T-cell (primary cell): Measurements from ENCODE around the gene DDX25. TPM values are rescaled to one million over a fixed set of nuclear protein-coding genes. Genes with fewer than 3 reads are reported as not detected.
A peak's percentile ranks its signal among the peaks of the same experiment; 100 is the strongest.

Experiments used
- ATAC-seq, 4 experiments: fragments of 200-7000 bp in 3 of 4; fragments of 150-1000 bp in 1 of 4; cut with Tn5 transposase; replicated peaks in 1 of 4; 1 replicate in 3 of 4; 2 replicates in 1 of 4; pipeline ENCODE4 v1.10.0; 2021; ENCODE audit warnings: moderate library complexity in 3 of 4, mild to moderate bottlenecking in 2 of 4, moderate number of reproducible peaks in 1 of 4
- CTCF ChIA-PET, 2 donors: fragments of 300-600 bp; sonication (Branson Sonifier 250); formaldehyde crosslinking; loops; one replicate each; lab custom pipeline; 2022; ENCODE audit warnings: antibody characterized with exemption in 2 of 2; lab: Charles Lee
- POLR2A ChIA-PET, 2 donors: fragments of 300-600 bp; sonication (Branson Sonifier 250); formaldehyde crosslinking; loops; one replicate each; lab custom pipeline; 2022; ENCODE audit warnings: antibody characterized with exemption in 2 of 2; lab: Charles Lee
- DNase-seq, 35 experiments: peaks; one replicate each; pipeline versions ENCODE4 v3.0.0 to v3.0.0-alpha.2; 2013 to 2023
- H3K27ac ChIP-seq: one replicate; pipeline ENCODE4 v1.5.1; 2013; ENCODE audit warnings: low read length
- H3K27me3 ChIP-seq, 2 experiments: replicated peaks in 1 of 2; 1 replicate in 1 of 2; 2 replicates in 1 of 2; pipeline versions ENCODE4 v1.6.1 to v1.7.0; 2013; ENCODE audit warnings: low read length in 1 of 2, mixed read lengths in 1 of 2; ENCODE audit not compliant: control insufficient read depth in 2 of 2, insufficient read depth in 2 of 2; ENCODE audit errors: extremely low read depth in 1 of 2
- H3K36me3 ChIP-seq, 2 donors: 1 replicate in 1 of 2; 2 replicates in 1 of 2; pipeline versions ENCODE4 v1.6.1 to v1.7.0; 2013; ENCODE audit warnings: low read length in 1 of 2; ENCODE audit not compliant: control insufficient read depth in 2 of 2, insufficient read depth in 1 of 2; ENCODE audit errors: extremely low read depth in 1 of 2
- H3K4me1 ChIP-seq, 2 experiments: 1 replicate in 1 of 2; 2 replicates in 1 of 2; pipeline versions ENCODE4 v1.6.1 to v1.7.0; 2013; ENCODE audit warnings: low read length in 2 of 2, mixed read lengths in 1 of 2; ENCODE audit not compliant: insufficient read depth in 2 of 2, control insufficient read depth in 1 of 2; ENCODE audit errors: extremely low read depth in 1 of 2
- H3K4me3 ChIP-seq, 2 donors: 1 replicate in 1 of 2; 2 replicates in 1 of 2; pipeline versions ENCODE4 v1.5.1 to v1.7.0; 2013; ENCODE audit warnings: mild to moderate bottlenecking in 2 of 2, low read length in 1 of 2, moderate library complexity in 1 of 2; ENCODE audit not compliant: control insufficient read depth in 1 of 2; ENCODE audit errors: extremely low read depth in 1 of 2
- H3K9me3 ChIP-seq: 2 replicates; pipeline ENCODE4 v1.7.0; 2013
- H3K27ac Mint-ChIP-seq, 2 donors: one replicate each; pipeline ENCODE4 v1.8.0; 2020 to 2021; ENCODE audit warnings: mild to moderate bottlenecking in 2 of 2, mixed read lengths in 2 of 2
- H3K27me3 Mint-ChIP-seq, 2 donors: one replicate each; pipeline ENCODE4 v1.8.0; 2021 to 2022; ENCODE audit warnings: mixed read lengths in 2 of 2
- H3K36me3 Mint-ChIP-seq: one replicate; pipeline ENCODE4 v1.8.0; 2021; ENCODE audit warnings: mixed read lengths
- H3K4me1 Mint-ChIP-seq, 3 donors: one replicate each; pipeline ENCODE4 v1.8.0; 2020 to 2022; ENCODE audit warnings: mixed read lengths in 3 of 3, mild to moderate bottlenecking in 1 of 3
- H3K4me3 Mint-ChIP-seq, 3 donors: one replicate each; pipeline ENCODE4 v1.8.0; 2020 to 2022; ENCODE audit warnings: mild to moderate bottlenecking in 3 of 3, mixed read lengths in 3 of 3, moderate library complexity in 3 of 3
- H3K9me3 Mint-ChIP-seq, 3 donors: one replicate each; pipeline ENCODE4 v1.8.0; 2020 to 2022; ENCODE audit warnings: mixed read lengths in 3 of 3
- WGBS: methylation state at CpG from one replicate; pipeline ENCODE4 v1.1.5; 2013; ENCODE audit warnings: missing lambda C conversion rate; ENCODE audit not compliant: insufficient coverage; 5-methylcytosine and 5-hydroxymethylcytosine counted together
- total RNA-seq, 35 experiments: library from RNA in 6 of 35; stranded (reverse) in 6 of 35; fragments of 120-200 nt in 1 of 35; gene quantifications; one replicate each; pipeline versions ENCODE4 v1.2.1 to v1.2.4 and lab custom pipeline; 2013 to 2026

DDX25 gene
- total RNA-seq, 5 donors from 2014 or later (not counting 1 experiment from before 2014, with no cell fraction given), result 0.16 to 0.26 (median 0.16) TPM; not detected in 2

- Mint-ChIP-seq H3K27ac (no peak overlapping the region), H3K27me3 (peaks cover 0 to 4% of the 10 kb centered on the region in 2 donors), H3K9me3 (no peaks in the 10 kb centered on the region), H3K36me3 (no peaks in the 10 kb centered on the region), H3K4me1 (peaks cover 3 to 6% (median 4%) of the 10 kb centered on the region in 3 donors), H3K4me3 (no peak overlapping the region)
- no peaks in the 10 kb centered on the region for H3K36me3 ChIP-seq
- H3K4me3 ChIP-seq, result no peak overlapping the region
- WGBS, result 85% methylated on average over 11 of the region's 15 CpGs
- ATAC-seq, result no peak
- ChIA-PET POLR2A (no interaction called here), CTCF (no interaction called here)
- no peak for DNase-seq
- no peaks in the 10 kb centered on the region for H3K9me3 ChIP-seq
- H3K27me3 ChIP-seq, result peaks cover 0 to 12% of the 10 kb centered on the region in 2 experiments
- H3K4me1 ChIP-seq, result no peaks in the 10 kb centered on the region
- H3K27ac ChIP-seq, result no peak overlapping the region
Observed at GRCh38 chr11:125954945-125955640, 50.8 kb downstream of the DDX25 start.

- Mint-ChIP-seq H3K9me3 (no peaks in the 10 kb centered on the region), H3K27me3 (peaks cover 0 to 3% of the 10 kb centered on the region in 2 donors), H3K36me3 (no peaks in the 10 kb centered on the region), H3K4me1 (peaks cover 3 to 6% (median 4%) of the 10 kb centered on the region in 3 donors), H3K4me3 (no peak overlapping the region), H3K27ac (no peak overlapping the region)
- H3K27ac ChIP-seq, result no peak overlapping the region
- ChIA-PET POLR2A (no interaction called here), CTCF (no interaction called here)
- no peaks in the 10 kb centered on the region for H3K9me3 ChIP-seq
- peaks cover 0 to 10% of the 10 kb centered on the region in 2 experiments for H3K27me3 ChIP-seq
- no peak for DNase-seq
- no peaks in the 10 kb centered on the region for H3K36me3 ChIP-seq
- H3K4me3 ChIP-seq, result no peak overlapping the region
- no CpG with 5 or more reads among the region's 2 CpGs for WGBS
- no peaks in the 10 kb centered on the region for H3K4me1 ChIP-seq
- no peak for ATAC-seq
Observed at GRCh38 chr11:125955856-125956255, 51.5 kb downstream of the DDX25 start.

DNA sequence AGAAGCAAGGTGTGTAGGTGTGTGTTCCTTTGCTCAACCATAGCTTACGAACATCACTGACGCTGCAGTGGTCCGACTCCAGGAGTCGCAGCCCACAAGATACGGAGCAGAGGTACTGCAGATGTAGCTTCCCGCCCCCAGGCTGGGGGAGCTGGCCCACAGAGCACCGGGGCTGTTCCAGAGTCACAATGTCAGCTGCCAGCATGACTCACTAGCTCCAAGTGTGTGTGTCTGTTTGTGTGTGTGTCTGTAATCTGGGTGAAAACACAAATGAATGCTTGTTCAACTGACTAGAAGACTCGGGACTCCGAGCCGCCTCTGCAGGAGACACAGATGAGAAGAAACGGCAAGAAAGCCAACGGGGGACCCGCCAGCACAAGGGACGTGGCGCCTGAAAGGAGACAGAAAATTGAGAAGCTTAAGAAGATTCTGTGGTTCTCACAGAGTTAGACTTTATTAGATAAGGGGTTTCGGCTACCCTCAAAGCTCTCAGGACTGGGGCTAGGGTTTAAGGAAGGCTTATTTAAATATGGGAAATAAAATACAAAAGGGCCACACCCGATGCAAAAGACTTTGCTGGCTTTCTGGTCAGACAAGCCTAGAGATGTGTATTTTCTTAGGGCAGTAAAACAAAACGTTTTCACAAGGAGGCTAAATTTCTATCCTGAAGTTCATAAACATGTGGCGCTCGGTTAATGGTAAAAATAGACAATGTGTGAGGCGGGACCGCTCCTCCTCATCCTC, 52.3 kb downstream of the DDX25 start:
- Histone ChIP-seq H3K27me3 (peaks cover 0 to 10% of the 10 kb centered on the region in 2 experiments), H3K4me3 (no peak overlapping the region), H3K27ac (no peak overlapping the region), H3K9me3 (no peaks in the 10 kb centered on the region), H3K36me3 (no peaks in the 10 kb centered on the region), H3K4me1 (no peaks in the 10 kb centered on the region)
- ChIA-PET CTCF (interaction anchor here in 1 of 2 donors (0.8 kb wide), 1 partner anchor 237 kb away, joined by 3 read pairs; no protein-coding TSS in a partner anchor), POLR2A (interaction anchor here in 1 of 2 donors (0.5 kb wide), 1 partner anchor 56 kb away, joined by 3 read pairs; no protein-coding TSS in a partner anchor)
- Mint-ChIP-seq H3K4me3 (no peak overlapping the region), H3K27ac (no peak overlapping the region), H3K4me1 (peaks cover 3 to 6% (median 4%) of the 10 kb centered on the region in 3 donors), H3K9me3 (no peaks in the 10 kb centered on the region), H3K27me3 (no peaks in the 10 kb centered on the region), H3K36me3 (peaks cover 3% of the 10 kb centered on the region)
- DNase-seq (no peak), ATAC-seq (no peak)
- WGBS, result 82% methylated on average over 17 of the region's 22 CpGs

GRCh38 chr11:125957618-125958332, 53.5 kb downstream of the DDX25 start:
- peaks cover 0 to 10% of the 10 kb centered on the region in 2 experiments for H3K27me3 ChIP-seq
- H3K4me3 Mint-ChIP-seq, result peak overlapping the region in 1 of 3 donors; percentile 28
- peaks cover 3 to 6% (median 4%) of the 10 kb centered on the region in 3 donors for H3K4me1 Mint-ChIP-seq
- H3K27ac Mint-ChIP-seq, result no peak overlapping the region
- peaks cover 13% of the 10 kb centered on the region for H3K36me3 Mint-ChIP-seq
- ChIA-PET POLR2A (no interaction called here), CTCF (no interaction called here)
- ATAC-seq (no peak), DNase-seq (no peak)
- H3K36me3 ChIP-seq, result no peaks in the 10 kb centered on the region
- H3K4me1 ChIP-seq, result no peaks in the 10 kb centered on the region
- 82% methylated on average over 11 of the region's 14 CpGs for WGBS
- no peak overlapping the region for H3K4me3 ChIP-seq
- no peak overlapping the region for H3K27ac ChIP-seq
- no peaks in the 10 kb centered on the region for H3K9me3 ChIP-seq
- H3K27me3 Mint-ChIP-seq, result no peaks in the 10 kb centered on the region
- peaks cover 0 to 10% (median 4%) of the 10 kb centered on the region in 3 donors for H3K9me3 Mint-ChIP-seq

DNA sequence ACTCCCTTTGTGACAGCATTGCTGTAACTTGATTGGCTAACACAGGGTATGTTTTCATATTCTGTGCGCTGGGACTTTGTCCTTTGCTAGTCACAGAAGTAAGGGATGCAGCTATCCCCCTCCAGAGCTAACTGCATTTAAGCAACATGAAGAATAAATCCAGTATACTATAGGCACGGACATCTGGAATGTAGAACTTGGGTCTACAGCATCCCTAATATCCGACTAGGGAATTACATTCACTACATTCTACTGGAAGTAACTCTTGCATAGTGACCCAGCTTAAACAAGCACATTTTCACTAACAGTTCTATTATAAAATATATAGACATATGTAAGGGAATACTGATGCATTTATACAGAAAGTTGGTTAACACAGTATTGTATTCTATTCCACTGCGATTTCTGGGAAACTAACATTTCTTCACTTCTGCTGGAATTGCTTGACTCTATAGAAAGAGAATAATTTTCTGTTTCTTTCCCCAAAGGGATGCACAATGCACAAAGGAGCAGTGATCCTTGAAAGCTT, 54.6 kb downstream of the DDX25 start:
- Mint-ChIP-seq H3K27me3 (no peaks in the 10 kb centered on the region), H3K4me3 (no peak overlapping the region), H3K9me3 (peaks cover 0 to 15% (median 9%) of the 10 kb centered on the region in 3 donors), H3K4me1 (peaks cover 3 to 6% (median 4%) of the 10 kb centered on the region in 3 donors), H3K27ac (no peak overlapping the region), H3K36me3 (peaks cover 21% of the 10 kb centered on the region)
- DNase-seq (no peak), ATAC-seq (no peak)
- Histone ChIP-seq H3K4me3 (no peak overlapping the region), H3K27me3 (peaks cover 0 to 2% of the 10 kb centered on the region in 2 experiments), H3K4me1 (no peaks in the 10 kb centered on the region), H3K27ac (no peak overlapping the region), H3K9me3 (no peaks in the 10 kb centered on the region), H3K36me3 (no peaks in the 10 kb centered on the region)
- 80% methylated on average over 1 of the region's 4 CpGs for WGBS
- CTCF ChIA-PET, result no interaction called here
- POLR2A ChIA-PET, result no interaction called here

GRCh38 chr11:125959511-125959910, 55.2 kb downstream of the DDX25 start:
- no peak for DNase-seq
- H3K4me1 ChIP-seq, result no peaks in the 10 kb centered on the region
- CTCF ChIA-PET, result no interaction called here
- no peaks in the 10 kb centered on the region for H3K36me3 ChIP-seq
- Mint-ChIP-seq H3K4me3 (no peak overlapping the region), H3K36me3 (peaks cover 23% of the 10 kb centered on the region), H3K9me3 (peaks cover 0 to 15% (median 9%) of the 10 kb centered on the region in 3 donors), H3K4me1 (peaks cover 3 to 6% (median 4%) of the 10 kb centered on the region in 3 donors), H3K27ac (no peak overlapping the region), H3K27me3 (no peaks in the 10 kb centered on the region)
- H3K9me3 ChIP-seq, result no peaks in the 10 kb centered on the region
- POLR2A ChIA-PET, result interaction anchor here in 1 of 2 donors (0.7 kb wide), 1 partner anchor 10 kb away, joined by 4 read pairs; no protein-coding TSS in a partner anchor
- 100% methylated on average over 1 of the region's 6 CpGs for WGBS
- H3K27me3 ChIP-seq, result no peaks in the 10 kb centered on the region
- no peak overlapping the region for H3K4me3 ChIP-seq
- H3K27ac ChIP-seq, result no peak overlapping the region
- no peak for ATAC-seq
